Mesenchymal stem cell (in vitro differentiated cells and primary cell): ENCODE data around the gene GCSAML.

Source experiments
- DNase-seq: peaks from one replicate; pipeline ENCODE4 v3.0.0-alpha.2; 2013
- H2AFZ ChIP-seq: one replicate; pipeline ENCODE4 v1.6.1; 2013; ENCODE audit warnings: low read depth, mild to moderate bottlenecking, control low read depth, inconsistent platforms, low read length, moderate library complexity
- H2AK5ac ChIP-seq: 2 replicates; pipeline ENCODE4 v1.6.1; 2013; ENCODE audit warnings: low read length, moderate library complexity, mild to moderate bottlenecking, inconsistent platforms; ENCODE audit not compliant: severe bottlenecking
- H2BK120ac ChIP-seq: one replicate; pipeline ENCODE4 v1.6.1; 2013; ENCODE audit warnings: low read depth, mild to moderate bottlenecking, inconsistent platforms, low read length, moderate library complexity
- H2BK12ac ChIP-seq, 2 experiments: one replicate each; pipeline ENCODE4 v1.6.1; 2013; ENCODE audit warnings: inconsistent platforms in 2 of 2, low read length in 2 of 2, mild to moderate bottlenecking in 2 of 2, moderate library complexity in 2 of 2, control low read depth in 1 of 2
- H2BK15ac ChIP-seq: one replicate; pipeline ENCODE4 v1.6.1; 2013; ENCODE audit warnings: mild to moderate bottlenecking, low read depth, inconsistent platforms; ENCODE audit not compliant: poor library complexity, severe bottlenecking
- H2BK5ac ChIP-seq: 2 replicates; pipeline ENCODE4 v1.6.1; 2013; ENCODE audit warnings: low read depth, mild to moderate bottlenecking, low read length, control low read depth, inconsistent platforms; ENCODE audit not compliant: poor library complexity, severe bottlenecking
- H3K14ac ChIP-seq, 2 experiments: one replicate each; pipeline ENCODE4 v1.6.1; 2013; ENCODE audit warnings: inconsistent platforms in 2 of 2, low read length in 2 of 2, control low read depth in 1 of 2, mild to moderate bottlenecking in 1 of 2, moderate library complexity in 1 of 2
- H3K18ac ChIP-seq, 2 experiments: one replicate each; pipeline ENCODE4 v1.6.1; 2013; ENCODE audit warnings: inconsistent platforms in 2 of 2, low read length in 2 of 2, control low read depth in 1 of 2, low read depth in 1 of 2, mild to moderate bottlenecking in 1 of 2
- H3K23ac ChIP-seq, 2 experiments: one replicate each; pipeline ENCODE4 v1.6.1; 2013; ENCODE audit warnings: inconsistent platforms in 2 of 2, low read length in 2 of 2, mild to moderate bottlenecking in 2 of 2, moderate library complexity in 2 of 2, control low read depth in 1 of 2
- H3K27ac ChIP-seq: 2 replicates; pipeline ENCODE4 v1.5.1; 2013; ENCODE audit warnings: mild to moderate bottlenecking, moderate library complexity, low read length, control low read depth, inconsistent platforms; ENCODE audit not compliant: poor library complexity, severe bottlenecking
- H3K27me3 ChIP-seq, 2 experiments: 2 replicates each; pipeline versions ENCODE4 v1.6.1 to v1.7.0; 2013; ENCODE audit warnings: low read length in 2 of 2, mild to moderate bottlenecking in 2 of 2, moderate library complexity in 2 of 2, control low read depth in 1 of 2, inconsistent platforms in 1 of 2; ENCODE audit not compliant: control insufficient read depth in 1 of 2, insufficient read depth in 1 of 2
- H3K36me3 ChIP-seq, 2 experiments: 2 replicates each; pipeline versions ENCODE4 v1.6.1 to v1.7.0; 2013; ENCODE audit warnings: low read length in 2 of 2, control low read depth in 1 of 2, inconsistent platforms in 1 of 2, low read depth in 1 of 2, mild to moderate bottlenecking in 1 of 2; ENCODE audit not compliant: insufficient read depth in 2 of 2, control insufficient read depth in 1 of 2
- H3K4ac ChIP-seq, 2 experiments: one replicate each; pipeline ENCODE4 v1.6.1; 2013; ENCODE audit warnings: inconsistent platforms in 2 of 2, low read length in 2 of 2, mild to moderate bottlenecking in 2 of 2, moderate library complexity in 2 of 2, control low read depth in 1 of 2, low read depth in 1 of 2
- H3K4me1 ChIP-seq: 2 replicates; pipeline ENCODE4 v1.6.1; 2013; ENCODE audit warnings: low read depth, low read length, control low read depth; ENCODE audit not compliant: control insufficient read depth, insufficient read depth
- H3K4me2 ChIP-seq: 2 replicates; pipeline ENCODE4 v1.6.1; 2013; ENCODE audit warnings: low read length, mild to moderate bottlenecking, inconsistent platforms; ENCODE audit not compliant: poor library complexity, severe bottlenecking
- H3K4me3 ChIP-seq, 2 experiments: 2 replicates each; pipeline versions ENCODE4 v1.5.1 to v1.7.0; 2013; ENCODE audit warnings: low read length in 2 of 2, mild to moderate bottlenecking in 2 of 2, control low read depth in 1 of 2, low read depth in 1 of 2; ENCODE audit not compliant: insufficient read depth in 1 of 2
- H3K79me1 ChIP-seq: replicated peaks from 2 replicates; pipeline ENCODE4 v1.6.1; 2013; ENCODE audit warnings: mild to moderate bottlenecking, control low read depth, low read length, inconsistent platforms; ENCODE audit not compliant: poor library complexity, severe bottlenecking
- H3K9ac ChIP-seq: 2 replicates; pipeline ENCODE4 v1.7.0; 2013; ENCODE audit warnings: mild to moderate bottlenecking, low read length, moderate library complexity
- H3K9me3 ChIP-seq: 2 replicates; pipeline ENCODE4 v1.7.0; 2013; ENCODE audit warnings: mild to moderate bottlenecking, low read length; ENCODE audit not compliant: control insufficient read depth
- H4K8ac ChIP-seq: one replicate; pipeline ENCODE4 v1.6.1; 2013; ENCODE audit warnings: inconsistent platforms, mild to moderate bottlenecking, low read length, moderate library complexity
- H4K91ac ChIP-seq: one replicate; pipeline ENCODE4 v1.6.1; 2013; ENCODE audit warnings: mild to moderate bottlenecking, low read length, inconsistent platforms
- WGBS: methylation state at CpG from one replicate; pipeline ENCODE4 v1.1.7; 2013; ENCODE audit warnings: mixed read lengths; 5-methylcytosine and 5-hydroxymethylcytosine counted together

Gene GCSAML

DNA sequence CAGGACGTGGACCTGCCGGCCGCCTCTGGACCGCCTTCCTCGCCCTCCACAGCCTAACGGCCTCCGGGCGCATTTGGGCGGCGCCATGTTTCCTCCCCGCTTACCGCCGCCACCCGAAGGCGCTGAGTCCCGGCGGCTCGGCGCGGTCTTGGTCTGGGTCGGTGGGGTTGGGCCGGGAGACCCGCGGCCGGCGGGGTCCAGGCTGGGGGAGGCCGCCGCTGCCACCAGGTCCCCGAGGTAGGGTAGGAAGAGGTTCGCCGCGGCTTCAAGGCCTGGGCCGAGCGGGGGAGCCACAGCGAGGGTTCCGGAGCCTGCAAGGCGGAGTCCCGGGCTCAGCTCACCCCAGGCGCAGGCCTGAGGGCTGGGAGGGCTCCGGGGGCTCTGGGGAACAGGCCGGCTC is 18.1 kb upstream of the GCSAML start:
- H2BK15ac ChIP-seq: no peak overlapping the region
- no peak overlapping the region for H3K9ac ChIP-seq
- peaks cover 10% of the 10 kb centered on the region for H3K9me3 ChIP-seq
- H2BK120ac ChIP-seq: no peak overlapping the region
- H3K4me3 ChIP-seq: no peak overlapping the region
- 94% methylated on average over 39 of the region's 41 CpGs for WGBS
- no peak overlapping the region for H3K14ac ChIP-seq
- H3K79me1 ChIP-seq: no peaks in the 10 kb centered on the region
- no peak overlapping the region for H3K18ac ChIP-seq
- H2BK5ac ChIP-seq: no peak overlapping the region
- no peak overlapping the region for H2BK12ac ChIP-seq
- H2AFZ ChIP-seq: no peak overlapping the region
- no peak overlapping the region for H4K8ac ChIP-seq
- H4K91ac ChIP-seq: no peak overlapping the region
- no peak overlapping the region for H3K4ac ChIP-seq
- no peak for DNase-seq
- H3K4me1 ChIP-seq: no peaks in the 10 kb centered on the region
- H3K27me3 ChIP-seq: no peaks in the 10 kb centered on the region
- H3K23ac ChIP-seq: no peak overlapping the region
- H2AK5ac ChIP-seq: no peak overlapping the region
- no peaks in the 10 kb centered on the region for H3K36me3 ChIP-seq
- H3K4me2 ChIP-seq: no peak overlapping the region
- no peak overlapping the region for H3K27ac ChIP-seq

DNA sequence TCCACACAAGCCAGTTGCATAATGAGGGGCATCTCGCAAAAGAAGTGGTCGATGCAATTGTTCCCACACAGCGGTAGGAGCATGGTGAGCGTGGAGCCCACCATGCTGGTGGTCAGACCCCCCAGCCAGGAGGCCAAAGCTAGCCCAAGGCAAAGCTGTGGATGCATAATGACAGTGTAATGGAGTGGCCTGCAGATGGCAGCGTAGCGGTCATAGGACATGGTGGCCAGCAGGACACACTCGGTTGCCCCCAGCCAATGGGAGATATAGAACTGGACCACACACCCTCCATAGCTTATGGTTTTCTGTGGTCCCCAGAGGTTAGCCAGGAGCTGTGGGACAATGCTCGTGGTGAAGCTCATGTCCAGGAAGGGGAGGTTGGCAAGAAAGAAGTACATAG is 17.0 kb upstream of the GCSAML start:
- no peak overlapping the region for H3K18ac ChIP-seq
- H3K4me3 ChIP-seq: no peak overlapping the region
- H3K36me3 ChIP-seq: no peaks in the 10 kb centered on the region
- H3K27me3 ChIP-seq: no peaks in the 10 kb centered on the region
- WGBS: 91% methylated on average over 8 of the region's 8 CpGs
- no peak overlapping the region for H2BK12ac ChIP-seq
- no peak overlapping the region for H2AFZ ChIP-seq
- no peak for DNase-seq
- H2BK15ac ChIP-seq: no peak overlapping the region
- no peak overlapping the region for H3K9ac ChIP-seq
- H2AK5ac ChIP-seq: no peak overlapping the region
- no peak overlapping the region for H3K4me2 ChIP-seq
- no peaks in the 10 kb centered on the region for H3K79me1 ChIP-seq
- H3K14ac ChIP-seq: no peak overlapping the region
- no peak overlapping the region for H2BK5ac ChIP-seq
- no peaks in the 10 kb centered on the region for H3K4me1 ChIP-seq
- no peak overlapping the region for H4K8ac ChIP-seq
- no peak overlapping the region for H3K4ac ChIP-seq
- H2BK120ac ChIP-seq: no peak overlapping the region
- no peak overlapping the region for H3K23ac ChIP-seq
- peaks cover 10% of the 10 kb centered on the region for H3K9me3 ChIP-seq
- H3K27ac ChIP-seq: no peak overlapping the region
- peak overlapping the region; percentile 11 for H4K91ac ChIP-seq

DNA sequence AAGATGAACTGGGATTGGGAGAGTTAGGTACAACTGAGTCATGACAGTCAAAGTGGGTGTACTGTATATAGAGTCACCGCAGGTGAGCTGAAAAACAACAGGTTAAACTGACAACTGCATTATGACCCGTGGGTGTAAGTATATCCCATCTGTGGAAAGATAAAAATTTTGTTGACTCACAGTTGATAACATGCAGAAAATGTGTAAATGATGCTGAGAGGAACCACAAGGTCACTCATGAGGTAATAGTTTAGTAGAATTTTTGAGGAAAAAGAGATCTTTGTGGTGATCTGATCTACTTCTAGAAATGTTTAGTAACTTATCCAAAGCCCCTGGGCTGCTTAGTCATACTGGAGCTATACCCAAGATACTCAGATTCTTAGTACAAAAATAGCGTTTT is 13.5 kb upstream of the GCSAML start:
- Histone ChIP-seq H3K4ac (no peak overlapping the region), H2BK15ac (no peak overlapping the region), H2BK5ac (no peak overlapping the region), H3K27me3 (no peaks in the 10 kb centered on the region), H3K4me3 (no peak overlapping the region), H3K79me1 (no peaks in the 10 kb centered on the region), H3K18ac (no peak overlapping the region), H2BK120ac (no peak overlapping the region), H3K27ac (no peak overlapping the region), H4K8ac (no peak overlapping the region), H3K4me1 (no peaks in the 10 kb centered on the region), H3K9ac (no peak overlapping the region), H3K36me3 (no peaks in the 10 kb centered on the region), H3K23ac (no peak overlapping the region), H2AFZ (no peak overlapping the region), H3K14ac (no peak overlapping the region), H2BK12ac (no peak overlapping the region), H2AK5ac (no peak overlapping the region), H3K9me3 (peaks cover 6% of the 10 kb centered on the region), H3K4me2 (no peak overlapping the region), H4K91ac (no peak overlapping the region)
- no peak for DNase-seq
- 49% methylated on average over 3 of the region's 3 CpGs for WGBS

- 100% methylated on average over 1 of the region's 2 CpGs for whole genome bisulfite sequencing
Observed at GRCh38 chr1:247536340-247536739, 12.6 kb upstream of the GCSAML start, which contains the start of gene OR2C3. OR2C3 (minus strand) TSS chr1:247536440; CDS start chr1:247532511, 3,929 bp downstream.

More at GRCh38 chr1:247536340-247536739, 12.6 kb upstream of the GCSAML start, which contains the start of gene OR2C3:
- no peak within 1 kb of the TSS for H3K18ac ChIP-seq
- no peak within 1 kb of the TSS for H3K9ac ChIP-seq
- no peak within 1 kb of the TSS for H2AK5ac ChIP-seq
- no peak within 1 kb of the TSS for H2AFZ ChIP-seq
- H2BK12ac ChIP-seq: no peak within 1 kb of the TSS
- no peak within 1 kb of the TSS for H3K4ac ChIP-seq
- no peak within 1 kb of the TSS for H2BK15ac ChIP-seq
- no peak within 1 kb of the TSS for H3K14ac ChIP-seq
- no peak within 1 kb of the TSS for H4K8ac ChIP-seq
- no peaks in the 10 kb centered on the region for H3K79me1 ChIP-seq
- H2BK120ac ChIP-seq: no peak within 1 kb of the TSS
- DNase-seq: no peak
- H3K4me1 ChIP-seq: no peaks in the 10 kb centered on the region
- no peaks in the 10 kb centered on the region for H3K36me3 ChIP-seq
- no peak within 1 kb of the TSS for H3K27ac ChIP-seq
- H3K27me3 ChIP-seq: no peaks in the 10 kb centered on the region
- H3K9me3 ChIP-seq: peaks cover 6% of the 10 kb centered on the region
- H3K4me2 ChIP-seq: no peak within 1 kb of the TSS
- H3K23ac ChIP-seq: no peak within 1 kb of the TSS
- H4K91ac ChIP-seq: no peak within 1 kb of the TSS
- no peak within 1 kb of the TSS for H3K4me3 ChIP-seq
- no peak within 1 kb of the TSS for H2BK5ac ChIP-seq
